GM12864 (cell line): ENCODE results near the gene NGDN.
A peak's percentile ranks its signal among the peaks of the same experiment; 100 is the strongest.

Source experiments
- DNase-seq: peaks from one replicate; pipeline ENCODE4 v3.0.0-alpha.2; 2011; ENCODE audit warnings: low read depth
- H3K4me3 ChIP-seq: 2 replicates; pipeline ENCODE4 v1.5.1; 2011; ENCODE audit warnings: mild to moderate bottlenecking, low read depth, low read length, control low read depth
- TF ChIP-seq, protein P1 (sequence below): IDR thresholded peaks from 2 replicates; pipeline ENCODE4 v1.5.1; 2011; ENCODE audit warnings: low read depth, mild to moderate bottlenecking, moderate library complexity, low read length, control low read depth, inconsistent platforms; ENCODE audit errors: missing control alignments

The NGDN gene

DNA sequence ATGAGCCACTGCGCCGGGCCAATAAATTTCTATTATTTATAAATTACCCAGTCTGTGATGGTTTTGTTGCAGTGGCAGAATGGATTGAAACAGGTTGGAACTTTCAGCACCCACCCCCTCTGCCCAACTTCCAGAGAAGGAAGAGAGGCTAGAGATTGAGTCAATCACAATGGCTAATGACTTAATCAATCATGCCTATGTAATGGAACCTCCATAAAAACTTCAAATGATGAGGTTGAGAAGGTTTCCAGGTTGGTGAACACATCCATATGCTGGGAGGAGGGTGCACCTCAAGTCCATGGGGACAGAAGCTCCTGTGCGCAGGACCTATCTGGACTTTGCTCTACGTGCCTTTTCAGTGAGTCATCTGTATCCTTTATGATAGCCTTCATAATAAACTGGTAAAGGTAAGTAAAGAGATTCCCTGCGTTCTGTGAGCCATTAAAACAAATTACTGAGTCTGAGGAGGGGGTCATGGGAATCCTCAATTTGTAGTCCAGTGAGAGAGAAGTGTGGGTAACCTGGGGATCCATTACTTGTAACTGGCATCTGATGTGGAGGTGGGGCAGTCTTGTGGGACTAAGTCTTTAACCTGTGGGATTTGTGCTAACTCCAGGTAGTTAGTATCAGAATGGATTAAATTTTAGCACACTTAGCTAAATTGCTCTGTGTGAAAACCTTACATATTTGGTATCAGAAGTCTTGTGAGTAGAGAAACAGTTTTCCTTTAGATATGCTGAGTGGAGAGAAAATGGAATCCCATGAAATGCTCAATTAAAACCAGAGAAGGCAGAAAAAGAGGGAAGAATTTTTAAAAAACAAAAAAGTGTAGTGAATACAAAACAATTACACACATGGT lies 11.7 kb upstream of the NGDN start:
- no peak for DNase-seq
- no peak overlapping the region for H3K4me3 ChIP-seq

DNA sequence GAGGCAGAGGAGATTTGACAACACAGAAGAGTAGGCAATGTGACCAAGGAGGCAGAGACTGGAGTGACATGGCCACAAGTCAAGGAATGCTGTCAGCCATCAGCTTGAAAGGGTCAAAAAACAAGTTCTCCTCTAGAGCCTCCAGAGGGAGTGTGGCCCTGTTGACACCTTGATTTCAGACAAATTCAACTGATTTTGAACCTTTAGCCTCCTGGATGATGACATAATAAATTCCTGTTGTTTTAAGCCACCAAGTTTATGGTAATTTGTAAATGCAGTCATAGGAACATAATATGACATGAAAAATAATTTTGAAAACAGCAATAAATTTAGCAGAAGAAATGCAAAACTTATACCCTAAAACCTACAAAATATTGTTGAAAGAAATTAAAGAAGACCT lies 8.5 kb upstream of the NGDN start:
- TF ChIP-seq, protein P1, sequence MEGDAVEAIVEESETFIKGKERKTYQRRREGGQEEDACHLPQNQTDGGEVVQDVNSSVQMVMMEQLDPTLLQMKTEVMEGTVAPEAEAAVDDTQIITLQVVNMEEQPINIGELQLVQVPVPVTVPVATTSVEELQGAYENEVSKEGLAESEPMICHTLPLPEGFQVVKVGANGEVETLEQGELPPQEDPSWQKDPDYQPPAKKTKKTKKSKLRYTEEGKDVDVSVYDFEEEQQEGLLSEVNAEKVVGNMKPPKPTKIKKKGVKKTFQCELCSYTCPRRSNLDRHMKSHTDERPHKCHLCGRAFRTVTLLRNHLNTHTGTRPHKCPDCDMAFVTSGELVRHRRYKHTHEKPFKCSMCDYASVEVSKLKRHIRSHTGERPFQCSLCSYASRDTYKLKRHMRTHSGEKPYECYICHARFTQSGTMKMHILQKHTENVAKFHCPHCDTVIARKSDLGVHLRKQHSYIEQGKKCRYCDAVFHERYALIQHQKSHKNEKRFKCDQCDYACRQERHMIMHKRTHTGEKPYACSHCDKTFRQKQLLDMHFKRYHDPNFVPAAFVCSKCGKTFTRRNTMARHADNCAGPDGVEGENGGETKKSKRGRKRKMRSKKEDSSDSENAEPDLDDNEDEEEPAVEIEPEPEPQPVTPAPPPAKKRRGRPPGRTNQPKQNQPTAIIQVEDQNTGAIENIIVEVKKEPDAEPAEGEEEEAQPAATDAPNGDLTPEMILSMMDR: no peak
- no peak for DNase-seq
- H3K4me3 ChIP-seq: no peak overlapping the region

More for the DNA sequence above, 11.7 kb upstream of the NGDN start:
- TF ChIP-seq, protein P1: no peak

DNA sequence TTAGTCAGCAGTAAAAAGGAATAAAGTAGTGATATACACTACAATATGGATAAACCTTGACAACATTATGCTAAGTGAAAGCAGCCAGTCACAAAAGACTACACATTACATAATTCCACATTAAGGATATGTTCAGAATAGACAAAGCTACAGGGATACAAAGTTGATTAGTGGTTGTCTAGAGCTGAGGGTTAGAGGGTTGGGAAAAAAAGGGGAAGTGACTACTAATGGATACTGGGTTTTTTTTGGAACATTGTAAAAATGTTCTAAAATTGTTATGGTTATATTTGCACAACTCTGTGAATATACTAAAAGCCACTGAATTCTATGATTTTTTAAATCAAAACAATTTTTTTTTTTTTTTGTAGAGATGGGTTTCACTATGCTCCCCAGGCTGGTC lies 4.8 kb upstream of the NGDN start:
- no peak overlapping the region for H3K4me3 ChIP-seq
- TF ChIP-seq, protein P1: no peak
- DNase-seq: no peak

DNA sequence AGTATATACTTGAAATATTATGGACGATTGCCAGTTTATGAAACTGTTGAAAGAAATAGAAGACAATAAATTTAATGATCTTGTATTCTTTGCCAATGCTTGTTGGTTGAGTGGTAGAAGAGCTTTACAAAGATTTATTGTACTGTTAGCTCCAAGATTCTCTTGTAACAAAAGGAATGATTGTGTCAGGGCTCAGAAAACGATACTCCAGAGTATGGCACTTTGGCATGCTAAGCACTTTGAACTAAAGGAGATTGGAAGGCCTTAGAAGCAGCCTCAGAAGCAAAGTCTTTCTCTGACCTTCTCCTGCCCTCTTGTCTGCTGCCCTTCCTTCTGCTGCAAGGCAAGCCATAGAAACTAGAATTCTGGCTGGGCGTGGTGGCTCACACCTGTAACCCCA lies 4.2 kb upstream of the NGDN start:
- no peak for DNase-seq
- no peak overlapping the region for H3K4me3 ChIP-seq
- TF ChIP-seq, protein P1: no peak

DNA sequence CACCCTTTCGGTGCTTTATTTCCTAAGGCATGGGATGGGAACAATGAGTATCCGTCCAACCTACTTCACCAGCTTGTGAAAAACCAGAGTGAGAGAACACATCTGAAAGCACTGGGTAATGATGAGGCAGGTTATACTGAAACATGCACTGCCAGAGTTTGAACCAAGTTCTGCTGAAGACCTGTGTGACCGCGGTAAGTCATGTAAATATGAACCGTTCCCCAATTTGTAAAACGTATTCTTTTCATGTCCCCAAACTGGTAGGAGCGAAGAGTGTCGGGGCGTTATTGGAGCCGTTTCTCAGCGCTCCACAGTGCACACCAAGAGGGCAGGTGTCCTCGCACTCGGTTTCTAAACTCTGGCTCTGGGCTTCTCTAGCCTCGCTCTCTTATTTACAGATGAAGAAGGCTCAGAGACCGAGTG lies 788 bp upstream of the NGDN start:
- H3K4me3 ChIP-seq: peak overlapping the region; percentile 51
- TF ChIP-seq, protein P1: no peak
- DNase-seq: no peak

DNA sequence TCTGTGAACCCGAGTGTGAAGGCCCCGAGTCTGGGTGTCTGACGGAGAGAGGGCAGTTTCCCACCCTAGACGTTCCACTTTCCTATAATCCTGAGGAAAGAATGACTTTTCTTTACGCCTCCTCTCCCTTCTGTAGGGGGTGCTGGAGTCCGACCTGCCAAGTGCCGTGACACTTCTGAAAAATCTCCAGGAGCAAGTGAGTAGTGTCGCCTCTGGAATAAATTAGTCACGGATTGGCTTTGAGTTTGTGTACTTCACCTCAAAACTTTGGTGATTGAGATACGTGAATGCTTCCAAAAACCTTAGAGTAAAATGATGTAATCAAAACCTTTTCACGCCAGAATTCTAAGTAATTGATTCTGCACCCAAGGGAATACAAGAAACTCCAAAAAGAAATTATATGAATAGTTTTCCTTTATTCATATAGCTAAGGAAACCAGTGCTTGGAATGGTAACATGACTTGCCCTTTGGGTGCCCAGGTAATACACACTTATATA lies 452 bp downstream of the NGDN start:
- TF ChIP-seq, protein P1: no peak
- H3K4me3 ChIP-seq: peak overlapping the region; percentile 80
- no peak for DNase-seq
